Upper lobe of right lung (tissue), 1 donor: Measurements from ENCODE around the gene FEZ2. TPM values are rescaled to one million over a fixed set of nuclear protein-coding genes. Genes with fewer than 3 reads are reported as not detected.

Experiments
- ATAC-seq: fragments of 200-7000 bp; cut with Tn5 transposase; one replicate; pipeline ENCODE4 v1.9.1; 2020; ENCODE audit warnings: mild to moderate bottlenecking, moderate library complexity
- DNase-seq: peaks from one replicate; pipeline ENCODE4 v3.0.0-alpha.2; 2020
- H3K27ac ChIP-seq: fragments of 200-600 bp; one replicate; pipeline ENCODE4 v1.8.0; 2022
- H3K27me3 ChIP-seq: fragments of 200-600 bp; one replicate; pipeline ENCODE4 v1.8.0; 2022; ENCODE audit warnings: mild to moderate bottlenecking
- H3K36me3 ChIP-seq: fragments of 200-600 bp; one replicate; pipeline ENCODE4 v1.8.0; 2022
- H3K4me1 ChIP-seq: fragments of 200-600 bp; one replicate; pipeline ENCODE4 v1.8.0; 2022
- H3K4me3 ChIP-seq: fragments of 200-600 bp; one replicate; pipeline ENCODE4 v1.8.0; 2022; ENCODE audit warnings: mild to moderate bottlenecking
- H3K9me3 ChIP-seq: fragments of 200-600 bp; one replicate; pipeline ENCODE4 v1.8.0; 2022
- CTCF ChIP-seq: fragments of 200-600 bp; IDR thresholded peaks from one replicate; pipeline ENCODE4 v1.8.0; 2022; ENCODE audit warnings: antibody characterized with exemption
- intact Hi-C: fragments of 100-400 bp; cut with DNase I; formaldehyde crosslinking; loops from one replicate; pipeline ENCODE4 v1.11.0; 2022
- total RNA-seq: library from RNA; stranded (reverse); fragmentation: NEBNext Ultra II Directional; extraction: Animal tissue kit (Norgen Biotek cat#: 25700); gene quantifications from one replicate; pipeline ENCODE4 v1.2.1, GENCODE V29; 2021
- donor health status: DM: no; HTN: yes; CAD: no; lungs with severe emphysema.

FEZ2 gene
- total RNA-seq, 1 donor from 2014 or later: 47.1 TPM

- ATAC-seq (no peak), DNase-seq (no peak)
- no peaks in the 10 kb centered on the region for H3K4me1 ChIP-seq
- no peaks in the 10 kb centered on the region for H3K36me3 ChIP-seq
- no peak overlapping the region for H3K27ac ChIP-seq
- intact Hi-C loops: no loop called here
- no peak overlapping the region for H3K4me3 ChIP-seq
- H3K27me3 ChIP-seq: no peaks in the 10 kb centered on the region
- H3K9me3 ChIP-seq: no peaks in the 10 kb centered on the region
- TF ChIP-seq CTCF: no peak
Measured at GRCh38 chr2:36625304-36625703, 27.3 kb upstream of the FEZ2 start.

DNA sequence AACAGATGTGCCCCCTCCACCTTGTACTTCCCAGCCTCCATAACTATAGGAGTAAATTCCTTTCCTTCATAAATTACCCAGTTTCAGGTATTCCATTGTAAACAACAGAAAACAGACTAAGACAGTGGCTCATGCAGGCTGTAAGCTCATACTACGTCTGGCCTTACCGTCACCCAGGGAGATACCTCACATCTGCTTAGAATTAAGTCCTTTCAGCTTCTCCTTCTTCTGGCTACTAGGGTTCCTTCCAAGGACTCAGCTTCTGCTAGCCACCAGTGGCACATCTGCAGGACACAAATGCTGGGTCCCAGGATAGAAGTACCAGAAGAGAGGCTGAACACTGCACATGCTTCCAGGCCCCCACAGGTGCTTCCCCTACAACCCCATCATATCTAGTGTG is 22.4 kb upstream of the FEZ2 start:
- intact Hi-C loops: no loop called here
- Histone ChIP-seq H3K4me1 (no peaks in the 10 kb centered on the region), H3K9me3 (no peaks in the 10 kb centered on the region), H3K36me3 (no peaks in the 10 kb centered on the region), H3K27ac (no peak overlapping the region), H3K27me3 (no peaks in the 10 kb centered on the region), H3K4me3 (no peak overlapping the region)
- no peak for DNase-seq
- TF ChIP-seq CTCF: no peak
- ATAC-seq: no peak

DNA sequence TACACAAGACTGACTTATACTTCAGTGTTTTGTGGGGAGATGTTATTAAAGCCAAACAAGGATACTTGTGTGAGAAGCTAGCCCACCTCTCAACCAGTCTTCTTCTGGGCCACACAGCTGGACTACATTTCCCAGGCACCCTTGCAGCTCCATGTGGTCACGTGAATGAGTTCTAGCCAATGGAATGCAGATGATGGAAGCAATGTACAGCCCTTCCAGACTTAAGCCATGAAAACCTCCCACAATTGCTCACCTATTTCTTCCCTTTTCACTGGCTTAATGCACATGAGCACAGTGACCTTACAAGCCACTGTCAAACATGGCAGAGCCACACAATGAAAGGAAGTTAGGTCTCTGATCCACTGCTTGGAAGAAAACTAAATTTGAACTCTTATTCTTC is 20.4 kb upstream of the FEZ2 start:
- DNase-seq (no peak), ATAC-seq (peak; percentile 73)
- no peak for TF ChIP-seq CTCF
- H3K9me3 ChIP-seq: no peaks in the 10 kb centered on the region
- no peaks in the 10 kb centered on the region for H3K4me1 ChIP-seq
- H3K36me3 ChIP-seq: no peaks in the 10 kb centered on the region
- no peak overlapping the region for H3K27ac ChIP-seq
- H3K27me3 ChIP-seq: no peaks in the 10 kb centered on the region
- no peak overlapping the region for H3K4me3 ChIP-seq
- intact Hi-C loops: no loop called here

- H3K4me3 ChIP-seq: no peak overlapping the region
- no peak for ATAC-seq
- no peak for DNase-seq
- H3K27ac ChIP-seq: no peak overlapping the region
- no peaks in the 10 kb centered on the region for H3K4me1 ChIP-seq
- TF ChIP-seq CTCF: no peak
- no peaks in the 10 kb centered on the region for H3K27me3 ChIP-seq
- no peaks in the 10 kb centered on the region for H3K9me3 ChIP-seq
- H3K36me3 ChIP-seq: no peaks in the 10 kb centered on the region
- intact Hi-C loops: no loop called here
Measured at GRCh38 chr2:36616947-36617346, 19.0 kb upstream of the FEZ2 start.

DNA sequence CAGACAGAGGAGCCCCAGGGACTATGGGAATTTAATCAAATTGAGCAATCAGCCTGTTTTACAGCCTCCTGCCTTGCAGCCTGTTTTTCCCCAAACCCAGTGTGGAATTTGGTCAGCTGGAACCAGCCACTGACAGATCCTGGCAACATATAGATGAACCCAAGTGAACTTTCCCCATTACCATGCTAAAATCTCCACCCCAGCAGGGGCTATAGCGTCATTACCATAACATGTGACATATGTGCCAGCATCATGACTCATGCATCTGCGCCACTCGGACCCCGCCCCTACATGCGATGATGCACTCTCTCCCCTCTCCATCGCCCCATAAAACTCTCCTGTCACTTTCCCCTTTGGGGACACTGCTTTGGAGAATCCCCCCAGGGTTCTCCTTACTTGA is 17.3 kb upstream of the FEZ2 start:
- H3K27me3 ChIP-seq: no peaks in the 10 kb centered on the region
- no peak overlapping the region for H3K27ac ChIP-seq
- no peaks in the 10 kb centered on the region for H3K36me3 ChIP-seq
- no peaks in the 10 kb centered on the region for H3K4me1 ChIP-seq
- intact Hi-C loops: no loop called here
- H3K9me3 ChIP-seq: no peaks in the 10 kb centered on the region
- no peak overlapping the region for H3K4me3 ChIP-seq
- DNase-seq: no peak
- no peak for TF ChIP-seq CTCF
- ATAC-seq: no peak

DNA sequence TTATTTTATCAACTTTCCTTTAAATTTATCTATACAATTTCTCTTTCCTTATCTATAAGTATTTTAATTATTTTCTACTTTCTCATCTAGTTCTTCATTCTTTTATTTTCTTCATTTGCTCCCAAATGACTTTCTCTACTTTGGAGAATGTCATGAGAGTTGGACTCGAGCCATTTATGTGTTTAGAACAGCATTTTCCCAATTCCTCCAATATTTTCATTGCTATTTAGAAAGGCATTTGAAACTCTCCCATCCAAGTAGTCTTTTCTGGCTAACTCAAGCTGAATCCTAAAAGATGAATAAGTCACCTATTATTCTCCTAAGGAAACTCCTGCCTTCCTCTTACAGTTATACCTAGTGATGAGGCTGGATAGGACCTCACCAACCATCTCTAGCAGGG is 15.8 kb upstream of the FEZ2 start:
- intact Hi-C loops: no loop called here

More for the DNA sequence above, 15.8 kb upstream of the FEZ2 start:
- Histone ChIP-seq H3K27ac (no peak overlapping the region), H3K4me1 (no peaks in the 10 kb centered on the region), H3K27me3 (no peaks in the 10 kb centered on the region), H3K4me3 (no peak overlapping the region), H3K36me3 (no peaks in the 10 kb centered on the region), H3K9me3 (no peaks in the 10 kb centered on the region)
- ATAC-seq (no peak), DNase-seq (no peak)
- no peak for TF ChIP-seq CTCF
